ENCODE data around the gene TRIO. TPM values are rescaled to one million over a fixed set of nuclear protein-coding genes. Genes with fewer than 3 reads are reported as not detected.

Gene TRIO
- total RNA-seq, 1 experiment from 2014 or later: 99.8 TPM

DNA sequence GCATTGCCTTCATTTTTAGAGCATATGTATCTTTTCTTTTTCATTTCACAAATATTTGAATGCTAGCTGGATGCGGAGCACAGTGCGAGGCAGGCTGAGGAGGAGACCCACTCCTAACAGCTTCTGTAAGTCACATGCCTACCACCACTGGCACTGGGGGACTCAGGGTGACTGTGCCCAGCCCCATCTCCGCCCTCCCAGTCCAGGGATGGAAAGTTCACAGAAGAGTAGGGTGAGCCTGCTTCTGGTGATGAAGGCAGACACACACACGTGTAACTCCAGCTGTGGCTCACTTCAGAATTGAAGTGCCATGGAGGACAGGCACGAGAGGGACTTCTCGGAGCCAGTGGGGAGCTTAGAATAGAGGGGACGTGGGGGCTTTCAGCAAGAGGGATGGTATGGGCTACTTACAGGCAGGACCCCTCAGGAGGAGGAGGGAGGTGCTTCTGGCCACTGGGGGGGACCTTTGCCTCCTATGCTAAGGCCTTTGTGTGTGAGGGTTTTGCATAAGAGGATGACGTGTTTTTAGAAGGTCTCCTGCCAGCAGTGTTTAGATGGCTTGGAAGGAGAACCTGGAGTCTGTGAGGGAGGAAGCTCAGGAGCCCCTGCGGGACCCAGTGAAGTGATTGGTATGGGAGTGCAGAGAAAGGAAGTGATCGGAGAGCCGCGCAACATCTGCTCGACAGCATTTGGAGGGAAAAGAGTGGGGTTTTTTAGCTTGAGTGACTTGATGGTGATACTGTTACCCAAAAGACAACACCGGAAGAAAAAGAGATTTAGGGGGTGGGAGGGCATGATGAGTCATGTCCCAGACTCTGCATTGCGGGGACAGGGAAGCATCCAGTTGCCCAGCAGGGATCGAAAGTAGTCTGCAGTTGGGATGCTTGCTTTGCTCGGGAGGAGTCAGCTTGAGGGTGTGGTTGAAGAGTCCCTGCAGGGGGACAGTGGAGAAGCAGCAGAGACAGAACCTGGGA lies 274.9 kb downstream of the TRIO start:
- BruUV-seq (replicated peaks): no TSS peak
- H3K4me3 ChIP-seq (ENCODE audit: low read depth, low read length, poor library complexity, severe bottlenecking): no peak overlapping the region
- no peaks in the 10 kb centered on the region for H3K27me3 ChIP-seq (replicated peaks; ENCODE audit: insufficient read depth, low read depth, low read length, poor library complexity)
- CTCF ChIA-PET: no interaction called here
- POLR2A ChIA-PET (ENCODE audit: low non-redundant PET): no interaction called here
- intact Hi-C loops (cut with micrococcal nuclease; ENCODE audit: unreplicated experiment): no loop called here
- no peaks in the 10 kb centered on the region for H3K9me3 ChIP-seq (ENCODE audit: low read depth, low read length, poor library complexity, severe bottlenecking)
- H3K4me1 ChIP-seq (ENCODE audit: insufficient read depth, low read length, poor library complexity, severe bottlenecking): peaks cover 34% of the 10 kb centered on the region
- no peak for TF ChIP-seq CTCF (conservative IDR thresholded peaks at IDR 0.05; ENCODE audit: low read depth, low read length)
- TF ChIP-seq EZH2 (IDR thresholded peaks at IDR 0.05; ENCODE audit: borderline replicate concordance, low read depth, low read length, poor library complexity, severe bottlenecking): no peak
- no peak overlapping the region for H3K27ac ChIP-seq (ENCODE audit: low read depth, low read length, poor library complexity, severe bottlenecking)
- peaks cover 12% of the 10 kb centered on the region for H3K36me3 ChIP-seq (ENCODE audit: insufficient read depth, low read length, poor library complexity, severe bottlenecking)
- DNase-seq (ENCODE audit: low spot score): peak; percentile 53

DNA sequence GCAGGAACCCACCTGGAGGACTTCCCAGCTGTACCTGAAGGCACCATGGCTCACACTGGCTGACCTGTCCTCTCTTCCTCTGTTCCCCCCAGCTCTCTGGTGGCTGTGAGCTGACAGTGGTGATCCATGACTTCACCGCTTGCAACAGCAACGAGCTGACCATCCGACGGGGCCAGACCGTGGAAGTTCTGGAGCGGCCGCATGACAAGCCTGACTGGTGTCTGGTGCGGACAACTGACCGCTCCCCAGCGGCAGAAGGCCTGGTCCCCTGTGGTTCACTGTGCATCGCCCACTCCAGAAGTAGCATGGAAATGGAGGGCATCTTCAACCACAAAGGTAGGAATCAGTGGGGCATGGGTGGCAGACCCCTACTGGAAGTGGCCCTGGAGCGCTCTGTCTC lies 276.5 kb downstream of the TRIO start:
- TF ChIP-seq EZH2 (IDR thresholded peaks at IDR 0.05; ENCODE audit: borderline replicate concordance, low read depth, low read length, poor library complexity, severe bottlenecking): no peak
- Histone ChIP-seq H3K36me3 (ENCODE audit: insufficient read depth, low read length, poor library complexity, severe bottlenecking) (peaks cover 12% of the 10 kb centered on the region), H3K27me3 (replicated peaks; ENCODE audit: insufficient read depth, low read depth, low read length, poor library complexity) (no peaks in the 10 kb centered on the region), H3K9me3 (ENCODE audit: low read depth, low read length, poor library complexity, severe bottlenecking) (no peaks in the 10 kb centered on the region), H3K4me1 (ENCODE audit: insufficient read depth, low read length, poor library complexity, severe bottlenecking) (peaks cover 34% of the 10 kb centered on the region), H3K4me3 (ENCODE audit: low read depth, low read length, poor library complexity, severe bottlenecking) (no peak overlapping the region), H3K27ac (ENCODE audit: low read depth, low read length, poor library complexity, severe bottlenecking) (no peak overlapping the region)
- BruUV-seq (replicated peaks): no TSS peak
- POLR2A ChIA-PET (ENCODE audit: low non-redundant PET): no interaction called here
- CTCF ChIA-PET: no interaction called here
- DNase-seq (ENCODE audit: low spot score): no peak
- intact Hi-C loops (cut with micrococcal nuclease; ENCODE audit: unreplicated experiment): no loop called here

DNA sequence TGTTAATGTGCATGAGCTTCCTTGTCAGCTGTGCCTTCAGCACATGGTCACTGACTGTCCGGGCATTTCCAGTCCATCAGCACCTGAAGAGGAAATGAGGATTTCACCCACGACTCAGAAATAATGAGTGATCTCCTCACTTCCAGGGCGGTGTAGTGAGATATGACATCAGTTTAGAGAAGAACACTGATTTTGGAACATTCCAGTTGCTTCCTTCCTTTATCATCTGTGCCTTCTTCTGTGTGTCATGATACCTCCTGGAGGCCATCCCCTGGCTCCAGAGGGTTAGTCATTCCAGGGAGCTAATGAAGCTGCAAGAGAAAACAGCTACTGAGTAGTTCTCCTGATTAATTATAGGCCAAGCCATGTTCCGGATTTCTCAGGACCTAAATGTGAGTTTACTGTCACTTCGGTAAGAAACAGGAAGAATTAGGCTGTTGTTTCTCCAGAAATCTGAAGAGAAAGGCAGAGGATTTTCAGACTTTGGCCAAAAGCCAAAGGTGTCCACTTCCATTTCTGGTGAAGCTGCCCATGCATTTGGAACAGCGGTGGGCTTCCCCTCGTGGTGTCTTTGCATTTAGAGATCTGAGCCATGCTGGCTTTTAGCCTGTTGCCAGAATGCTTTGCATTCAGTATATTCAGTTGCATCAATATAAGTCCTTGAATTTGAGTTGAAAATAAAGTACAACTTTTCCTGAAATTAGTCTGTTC lies 277.1 kb downstream of the TRIO start:
- Histone ChIP-seq H3K27ac (ENCODE audit: low read depth, low read length, poor library complexity, severe bottlenecking) (no peak overlapping the region), H3K4me1 (ENCODE audit: insufficient read depth, low read length, poor library complexity, severe bottlenecking) (peaks cover 34% of the 10 kb centered on the region), H3K4me3 (ENCODE audit: low read depth, low read length, poor library complexity, severe bottlenecking) (no peak overlapping the region), H3K36me3 (ENCODE audit: insufficient read depth, low read length, poor library complexity, severe bottlenecking) (peaks cover 12% of the 10 kb centered on the region), H3K9me3 (ENCODE audit: low read depth, low read length, poor library complexity, severe bottlenecking) (no peaks in the 10 kb centered on the region), H3K27me3 (replicated peaks; ENCODE audit: insufficient read depth, low read depth, low read length, poor library complexity) (no peaks in the 10 kb centered on the region)
- BruUV-seq (replicated peaks): no TSS peak
- ChIA-PET CTCF (no interaction called here), POLR2A (ENCODE audit: low non-redundant PET) (no interaction called here)
- DNase-seq (ENCODE audit: low spot score): no peak
- TF ChIP-seq CTCF (conservative IDR thresholded peaks at IDR 0.05; ENCODE audit: low read depth, low read length): no peak
- TF ChIP-seq EZH2 (IDR thresholded peaks at IDR 0.05; ENCODE audit: borderline replicate concordance, low read depth, low read length, poor library complexity, severe bottlenecking): no peak
- intact Hi-C loops (cut with micrococcal nuclease; ENCODE audit: unreplicated experiment): no loop called here

Data from A673 (cell line).